HepG2 (cell line): ENCODE results near the gene DGKG. TPM values are rescaled to one million over a fixed set of nuclear protein-coding genes. Genes with fewer than 3 reads are reported as not detected.
A peak's percentile ranks its signal among the peaks of the same experiment; 100 is the strongest.

Experiments
- CEBPG ChIP-seq: IDR thresholded peaks from 2 replicates; pipeline ENCODE4 v1.6.1; 2016
- DPF2 ChIP-seq: sonication (generic); formaldehyde crosslinking; IDR thresholded peaks from 2 replicates; pipeline ENCODE4 v1.4.0; 2020; ENCODE audit warnings: mild to moderate bottlenecking, low read depth, missing genetic modification reagents, borderline replicate concordance
- ETV5 ChIP-seq: IDR thresholded peaks from 2 replicates; pipeline ENCODE4 v1.6.1; 2018; ENCODE audit warnings: missing biosample characterization, missing genetic modification reagents, inconsistent platforms, borderline replicate concordance
- GABPA ChIP-seq, 2 experiments: IDR thresholded peaks; 2 replicates each; pipeline ENCODE4 v1.6.1; 2011 to 2016; ENCODE audit warnings: low read depth in 2 of 2, low read length in 1 of 2, missing biosample characterization in 1 of 2, missing genetic modification characterization in 1 of 2
- HOXA5 ChIP-seq: sonication (generic); formaldehyde crosslinking; IDR thresholded peaks from 2 replicates; pipeline ENCODE4 v1.4.0; 2020; ENCODE audit warnings: missing genetic modification reagents
- SP5 ChIP-seq: IDR thresholded peaks from 2 replicates; pipeline ENCODE4 v1.6.1; 2016; ENCODE audit warnings: low read depth, borderline replicate concordance
- TBX2 ChIP-seq: sonication (generic); formaldehyde crosslinking; IDR thresholded peaks from 2 replicates; pipeline ENCODE4 v1.5.0; 2020; ENCODE audit warnings: missing genetic modification reagents, mild to moderate bottlenecking, borderline replicate concordance
- TBX3 ChIP-seq: fragments of 450-650 bp; IDR thresholded peaks from 2 replicates; pipeline ENCODE4 v1.6.1; 2017; ENCODE audit warnings: antibody characterized with exemption, mild to moderate bottlenecking, inconsistent platforms, borderline replicate concordance
- THAP11 ChIP-seq: IDR thresholded peaks from 2 replicates; pipeline ENCODE4 v1.6.1; 2016; ENCODE audit warnings: missing biosample characterization, missing genetic modification reagents
- ZBTB7B ChIP-seq: sonication (generic); formaldehyde crosslinking; IDR thresholded peaks from 2 replicates; pipeline ENCODE4 v1.4.0; 2020; ENCODE audit warnings: missing genetic modification reagents
- ZC3H4 ChIP-seq: sonication (generic); formaldehyde crosslinking; IDR thresholded peaks from 2 replicates; pipeline ENCODE4 v1.4.0; 2020; ENCODE audit warnings: missing genetic modification reagents, borderline replicate concordance
- ZMAT3 ChIP-seq: sonication (generic); formaldehyde crosslinking; conservative IDR thresholded peaks from 2 replicates; pipeline ENCODE4 v1.7.0; 2021; ENCODE audit warnings: missing genetic modification reagents
- ZNF224 ChIP-seq: sonication (generic); formaldehyde crosslinking; IDR thresholded peaks from 2 replicates; pipeline ENCODE4 v1.5.0; 2020; ENCODE audit warnings: mild to moderate bottlenecking, missing genetic modification reagents
- ZNF33B ChIP-seq: sonication (generic); formaldehyde crosslinking; IDR thresholded peaks from 2 replicates; pipeline ENCODE4 v1.5.1; 2020; ENCODE audit warnings: mild to moderate bottlenecking, missing genetic modification reagents
- ZNF501 ChIP-seq: sonication (generic); formaldehyde crosslinking; IDR thresholded peaks from 2 replicates; pipeline ENCODE4 v1.5.1; 2020; ENCODE audit warnings: mild to moderate bottlenecking, moderate library complexity, missing genetic modification reagents
- ZNF552 ChIP-seq: sonication (generic); formaldehyde crosslinking; IDR thresholded peaks from 2 replicates; pipeline ENCODE4 v1.9.0; 2022; ENCODE audit warnings: missing genetic modification reagents, mild to moderate bottlenecking, borderline replicate concordance
- ZNF598 ChIP-seq: sonication (generic); formaldehyde crosslinking; IDR thresholded peaks from 2 replicates; pipeline ENCODE4 v1.5.1; 2020; ENCODE audit warnings: mild to moderate bottlenecking, missing genetic modification reagents, borderline replicate concordance
- ZSCAN20 ChIP-seq: sonication (generic); formaldehyde crosslinking; IDR thresholded peaks from 2 replicates; pipeline ENCODE4 v1.4.0; 2020; ENCODE audit warnings: missing genetic modification reagents, mild to moderate bottlenecking, borderline replicate concordance
- ZZZ3 ChIP-seq: sonication (generic); formaldehyde crosslinking; IDR thresholded peaks from 2 replicates; pipeline ENCODE4 v1.4.0; 2020; ENCODE audit warnings: missing genetic modification reagents, mild to moderate bottlenecking, borderline replicate concordance
- polyA plus RNA-seq, 8 experiments: library from polyadenylated mRNA; depleted of rRNA in 3 of 8; stranded (reverse) in 7 of 8; unstranded in 1 of 8; fragments of >200 nt; fragmentation: Illumina TruSeq in 4 of 8; extraction: Trizol in 4 of 8; gene quantifications; 2 replicates each; pipeline versions ENCODE4 v1.2.1 to v1.2.3, GENCODE V29; 2011 to 2016; ENCODE audit warnings: low read depth in 4 of 8, missing spikeins in 1 of 8, mixed read lengths in 1 of 8; ENCODE audit not compliant: insufficient read depth in 1 of 8
- total RNA-seq, 5 experiments: library from RNA; depleted of rRNA; stranded (reverse); fragments of >200 nt; fragmentation: Illumina TruSeq; extraction: Trizol; gene quantifications; 2 replicates each; pipeline ENCODE4 v1.2.3, GENCODE V29; 2016; ENCODE audit warnings: low read depth in 1 of 5
- TF ChIP-seq, protein P1 (sequence below): sonication (generic); formaldehyde crosslinking; IDR thresholded peaks from 2 replicates; pipeline ENCODE4 v1.5.0; 2020; ENCODE audit warnings: missing genetic modification reagents
- TF ChIP-seq, protein P2 (sequence below), 2 experiments: sonication (generic) in 1 of 2; formaldehyde crosslinking in 1 of 2; IDR thresholded peaks; 2 replicates each; pipeline versions ENCODE4 v1.5.1 to v1.6.1; 2011 to 2020; ENCODE audit warnings: borderline replicate concordance in 1 of 2, low read depth in 1 of 2, low read length in 1 of 2, mild to moderate bottlenecking in 1 of 2, missing genetic modification reagents in 1 of 2, moderate library complexity in 1 of 2
- TF ChIP-seq, protein P3 (sequence below): sonication (generic); formaldehyde crosslinking; IDR thresholded peaks from 2 replicates; pipeline ENCODE4 v1.4.0; 2020; ENCODE audit warnings: low read depth, missing genetic modification reagents

The DGKG gene
- total and polyA plus RNA-seq, 2 of the 13 experiments (the other 11 are each of a cell fraction or from before 2014, with no cell fraction given), result 3.8 to 6.2 TPM

DNA sequence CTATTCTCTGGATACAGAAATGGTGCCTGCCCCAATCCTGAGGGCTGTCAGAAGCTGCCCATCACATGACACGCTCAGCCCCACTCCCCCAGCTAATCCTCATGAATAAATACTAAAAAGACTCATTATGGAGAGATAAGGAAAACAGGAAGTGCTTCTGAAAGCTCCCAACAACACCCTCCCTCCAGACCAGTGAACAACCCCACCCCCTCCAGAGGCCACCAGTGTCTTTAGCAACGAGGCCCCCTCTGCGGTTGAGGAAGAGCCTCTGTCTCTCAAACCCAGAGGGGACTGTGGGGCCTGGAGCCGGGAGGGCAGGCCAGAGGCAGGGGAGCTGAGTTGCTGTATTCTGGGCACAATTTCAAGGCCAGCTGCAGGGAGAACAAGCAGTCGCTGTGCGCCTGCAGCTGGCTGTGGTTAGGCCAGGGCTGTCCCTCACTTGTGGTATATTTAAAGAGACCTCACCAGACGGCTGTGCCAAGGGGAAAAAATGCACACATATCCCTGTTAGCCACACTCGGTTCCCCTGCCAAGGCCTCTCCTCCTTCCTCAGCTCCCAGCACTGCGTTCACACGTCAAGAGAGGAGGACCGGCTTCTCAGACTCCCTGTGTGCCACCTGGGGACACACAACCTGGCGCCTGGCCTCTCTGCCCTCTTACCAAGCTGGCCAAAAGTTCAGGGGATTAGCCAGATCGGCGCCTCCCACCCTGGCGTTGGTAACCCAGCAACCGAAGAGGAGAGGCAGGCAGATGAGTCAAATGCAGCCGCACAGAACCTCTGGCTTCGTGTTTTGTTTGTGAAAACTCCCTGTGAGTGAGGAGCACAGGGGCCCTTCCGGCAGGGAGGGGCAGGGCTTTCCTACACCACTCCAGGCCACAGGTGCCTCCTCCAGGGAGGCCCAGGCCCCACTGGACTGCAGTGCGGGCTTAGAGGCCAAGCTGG is 152.0 kb downstream of the DGKG start (continued):
- TF ChIP-seq, protein P1, sequence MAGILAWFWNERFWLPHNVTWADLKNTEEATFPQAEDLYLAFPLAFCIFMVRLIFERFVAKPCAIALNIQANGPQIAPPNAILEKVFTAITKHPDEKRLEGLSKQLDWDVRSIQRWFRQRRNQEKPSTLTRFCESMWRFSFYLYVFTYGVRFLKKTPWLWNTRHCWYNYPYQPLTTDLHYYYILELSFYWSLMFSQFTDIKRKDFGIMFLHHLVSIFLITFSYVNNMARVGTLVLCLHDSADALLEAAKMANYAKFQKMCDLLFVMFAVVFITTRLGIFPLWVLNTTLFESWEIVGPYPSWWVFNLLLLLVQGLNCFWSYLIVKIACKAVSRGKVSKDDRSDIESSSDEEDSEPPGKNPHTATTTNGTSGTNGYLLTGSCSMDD (CRISPR knock-in tag), result no peak
- TF ChIP-seq SP5 (CRISPR knock-in tag) (0 out of 2 replicates have a peak, but pooled peaks have one; percentile 34), ZNF501 (CRISPR knock-in tag) (no peak), ZSCAN20 (no peak), HOXA5 (CRISPR knock-in tag) (no peak), ZMAT3 (CRISPR knock-in tag) (no peak), TBX3 (no peak), DPF2 (CRISPR knock-in tag) (no peak), ZNF224 (CRISPR knock-in tag) (0 out of 2 replicates have a peak, but pooled peaks have one; percentile 23), ZNF33B (CRISPR knock-in tag) (no peak), ZZZ3 (CRISPR knock-in tag) (no peak), ETV5 (CRISPR knock-in tag) (peak; percentile 75; the same call in 1 of the 2 replicates), GABPA (IDR thresholded peaks at IDR 0.05; ENCODE audit: low read depth, low read length) (no peak), GABPA (CRISPR knock-in tag; IDR thresholded peaks at IDR 0.05; ENCODE audit: low read depth) (0 out of 2 replicates have a peak, but pooled peaks have one; percentile 33), ZC3H4 (CRISPR knock-in tag) (no peak), ZNF598 (peak; percentile 54; the same call in 1 of the 2 replicates), ZBTB7B (CRISPR knock-in tag) (peak; percentile 51), ZNF552 (CRISPR knock-in tag) (no peak), CEBPG (CRISPR knock-in tag) (no peak), THAP11 (CRISPR knock-in tag) (peak; percentile 22; the same call in 1 of the 2 replicates), TBX2 (CRISPR knock-in tag) (peak; percentile 71; the same call in 1 of the 2 replicates)
- TF ChIP-seq, protein P2, sequence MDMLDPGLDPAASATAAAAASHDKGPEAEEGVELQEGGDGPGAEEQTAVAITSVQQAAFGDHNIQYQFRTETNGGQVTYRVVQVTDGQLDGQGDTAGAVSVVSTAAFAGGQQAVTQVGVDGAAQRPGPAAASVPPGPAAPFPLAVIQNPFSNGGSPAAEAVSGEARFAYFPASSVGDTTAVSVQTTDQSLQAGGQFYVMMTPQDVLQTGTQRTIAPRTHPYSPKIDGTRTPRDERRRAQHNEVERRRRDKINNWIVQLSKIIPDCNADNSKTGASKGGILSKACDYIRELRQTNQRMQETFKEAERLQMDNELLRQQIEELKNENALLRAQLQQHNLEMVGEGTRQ (IDR thresholded peaks at IDR 0.05; ENCODE audit: low read depth, low read length), result no peak
- TF ChIP-seq, protein P2 (CRISPR knock-in tag; IDR thresholded peaks at IDR 0.05; ENCODE audit: borderline replicate concordance), result no peak
- TF ChIP-seq, protein P3, sequence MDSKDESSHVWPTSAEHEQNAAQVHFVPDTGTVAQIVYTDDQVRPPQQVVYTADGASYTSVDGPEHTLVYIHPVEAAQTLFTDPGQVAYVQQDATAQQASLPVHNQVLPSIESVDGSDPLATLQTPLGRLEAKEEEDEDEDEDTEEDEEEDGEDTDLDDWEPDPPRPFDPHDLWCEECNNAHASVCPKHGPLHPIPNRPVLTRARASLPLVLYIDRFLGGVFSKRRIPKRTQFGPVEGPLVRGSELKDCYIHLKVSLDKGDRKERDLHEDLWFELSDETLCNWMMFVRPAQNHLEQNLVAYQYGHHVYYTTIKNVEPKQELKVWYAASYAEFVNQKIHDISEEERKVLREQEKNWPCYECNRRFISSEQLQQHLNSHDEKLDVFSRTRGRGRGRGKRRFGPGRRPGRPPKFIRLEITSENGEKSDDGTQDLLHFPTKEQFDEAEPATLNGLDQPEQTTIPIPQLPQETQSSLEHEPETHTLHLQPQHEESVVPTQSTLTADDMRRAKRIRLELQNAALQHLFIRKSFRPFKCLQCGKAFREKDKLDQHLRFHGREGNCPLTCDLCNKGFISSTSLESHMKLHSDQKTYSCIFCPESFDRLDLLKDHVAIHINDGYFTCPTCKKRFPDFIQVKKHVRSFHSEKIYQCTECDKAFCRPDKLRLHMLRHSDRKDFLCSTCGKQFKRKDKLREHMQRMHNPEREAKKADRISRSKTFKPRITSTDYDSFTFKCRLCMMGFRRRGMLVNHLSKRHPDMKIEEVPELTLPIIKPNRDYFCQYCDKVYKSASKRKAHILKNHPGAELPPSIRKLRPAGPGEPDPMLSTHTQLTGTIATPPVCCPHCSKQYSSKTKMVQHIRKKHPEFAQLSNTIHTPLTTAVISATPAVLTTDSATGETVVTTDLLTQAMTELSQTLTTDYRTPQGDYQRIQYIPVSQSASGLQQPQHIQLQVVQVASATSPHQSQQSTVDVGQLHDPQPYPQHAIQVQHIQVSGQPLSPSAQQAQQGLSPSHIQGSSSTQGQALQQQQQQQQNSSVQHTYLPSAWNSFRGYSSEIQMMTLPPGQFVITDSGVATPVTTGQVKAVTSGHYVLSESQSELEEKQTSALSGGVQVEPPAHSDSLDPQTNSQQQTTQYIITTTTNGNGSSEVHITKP (CRISPR knock-in tag), result peak; percentile 54; the same call in 1 of the 2 replicates
